HepG2 (cell line): ENCODE measurements around the gene APRT. TPM values are rescaled to one million over a fixed set of nuclear protein-coding genes. Genes with fewer than 3 reads are reported as not detected.
A peak's percentile ranks its signal among the peaks of the same experiment; 100 is the strongest.

Experiments used
- ATAC-seq: fragments of 200-7000 bp; cut with Tn5 transposase; 3 replicates; pipeline ENCODE4 v1.9.1; 2020; ENCODE audit warnings: mild to moderate bottlenecking, moderate library complexity
- BruUV-seq: library from RNA; stranded (reverse); fragments of 400-500 nt; replicated peaks from 2 replicates; lab custom pipeline; 2021; lab: Mats Ljungman, UMichigan
- CTCF ChIA-PET: fragments of 300-600 bp; formaldehyde crosslinking; extraction: SDS; loops from one replicate; lab custom pipeline; 2021; ENCODE audit warnings: low total read pairs, inconsistent platforms, low intra/inter-chr PET ratio; lab: Yijun Ruan, JAX
- POLR2A ChIA-PET: fragments of 350-600 bp; sonication (Branson Sonifier 250); formaldehyde crosslinking; loops from one replicate; lab custom pipeline; 2020; ENCODE audit warnings: antibody characterized with exemption, inconsistent platforms; lab: Yijun Ruan, JAX
- DNase-seq: peaks from one replicate; pipeline ENCODE4 v3.0.0-alpha.2; 2015; ENCODE audit warnings: low spot score
- FAIRE-seq: peaks from 3 replicates; lab custom pipeline; 2011; peaks lifted over from hg19 to GRCh38; lab: Jason Lieb, UNC
- H2AFZ ChIP-seq: one replicate; pipeline ENCODE4 v1.6.1; 2011; ENCODE audit warnings: low read length, inconsistent platforms
- H3K27ac ChIP-seq: fragments of 300-600 bp; 3 replicates; pipeline ENCODE4 v1.8.0; 2011; ENCODE audit warnings: mixed run types, mild to moderate bottlenecking, mixed read lengths, low read length, inconsistent platforms; ENCODE audit not compliant: insufficient read depth; ENCODE audit errors: extremely low read length
- H3K27me3 ChIP-seq, 2 experiments: fragments of 200-600 bp in 1 of 2; 2 replicates in 1 of 2; 3 replicates in 1 of 2; pipeline versions ENCODE4 v1.6.0 to v1.8.0; 2011; ENCODE audit warnings: low read length in 2 of 2, mild to moderate bottlenecking in 2 of 2, moderate library complexity in 2 of 2, inconsistent platforms in 1 of 2; ENCODE audit not compliant: insufficient read depth in 2 of 2, control insufficient read depth in 1 of 2
- H3K36me3 ChIP-seq, 2 experiments: fragments of 200-600 bp in 1 of 2; replicated peaks in 1 of 2; 2 replicates in 1 of 2; 3 replicates in 1 of 2; pipeline versions ENCODE4 v1.5.1 to v1.8.0; 2011; ENCODE audit warnings: low read length in 2 of 2, inconsistent platforms in 1 of 2; ENCODE audit not compliant: insufficient read depth in 2 of 2, control insufficient read depth in 1 of 2
- H3K4me1 ChIP-seq: 2 replicates; pipeline ENCODE4 v1.5.1; 2012; ENCODE audit warnings: low read length, inconsistent platforms; ENCODE audit not compliant: insufficient read depth
- H3K4me2 ChIP-seq: 2 replicates; pipeline ENCODE4 v1.6.0; 2011; ENCODE audit warnings: low read depth, low read length, inconsistent platforms
- H3K4me3 ChIP-seq, 3 experiments: fragments of 200-600 bp in 1 of 3; sonication (generic), shearing (Covaris generic) in 1 of 3; replicated peaks in 1 of 3; 2 replicates each; pipeline ENCODE4 v1.5.1; 2011 to 2016; ENCODE audit warnings: low read length in 3 of 3, inconsistent platforms in 2 of 3, low read depth in 2 of 3, mild to moderate bottlenecking in 2 of 3, control low read depth in 1 of 3, mixed read lengths in 1 of 3; ENCODE audit not compliant: insufficient read depth in 1 of 3
- H3K79me2 ChIP-seq: one replicate; pipeline ENCODE4 v1.6.1; 2011; ENCODE audit warnings: low read length, inconsistent platforms; ENCODE audit not compliant: insufficient read depth
- H3K9ac ChIP-seq: 2 replicates; pipeline ENCODE4 v1.6.0; 2011; ENCODE audit warnings: mild to moderate bottlenecking, low read depth, low read length, inconsistent platforms; ENCODE audit not compliant: insufficient read depth
- H3K9me3 ChIP-seq: 2 replicates; pipeline ENCODE4 v1.5.1; 2012; ENCODE audit warnings: mild to moderate bottlenecking, low read length
- H4K20me1 ChIP-seq: 2 replicates; pipeline ENCODE4 v1.6.0; 2011; ENCODE audit warnings: inconsistent platforms, mild to moderate bottlenecking, low read length, moderate library complexity; ENCODE audit not compliant: insufficient read depth
- CEBPB ChIP-seq: IDR thresholded peaks from 2 replicates; pipeline ENCODE4 v1.6.1; 2011; ENCODE audit warnings: low read depth, low read length, improper control_type of control experiment, borderline replicate concordance
- CEBPG ChIP-seq: IDR thresholded peaks from 2 replicates; pipeline ENCODE4 v1.6.1; 2016
- FOXA1 ChIP-seq, 2 experiments: fragments of 450-650 bp in 1 of 2; sonication (generic) in 1 of 2; formaldehyde crosslinking in 1 of 2; IDR thresholded peaks; 2 replicates each; pipeline versions ENCODE4 v1.4.0 to v1.6.1; 2016 to 2020; ENCODE audit warnings: missing genetic modification reagents in 1 of 2
- GZF1 ChIP-seq: sonication (generic); formaldehyde crosslinking; IDR thresholded peaks from 2 replicates; pipeline ENCODE4 v1.5.1; 2020; ENCODE audit warnings: mild to moderate bottlenecking, missing genetic modification reagents
- HOXA3 ChIP-seq: sonication (generic); formaldehyde crosslinking; IDR thresholded peaks from 2 replicates; pipeline ENCODE4 v1.5.0; 2020; ENCODE audit warnings: missing genetic modification reagents
- PCBP2 ChIP-seq: fragments of 200-400 bp; formaldehyde crosslinking; optimal IDR thresholded peaks from 2 replicates; pipeline ENCODE3; 2018; ENCODE audit warnings: low read length, low read depth; ENCODE audit not compliant: poor library complexity, severe bottlenecking
- PITX1 ChIP-seq: sonication (generic); formaldehyde crosslinking; IDR thresholded peaks from 2 replicates; pipeline ENCODE4 v1.5.1; 2020; ENCODE audit warnings: mild to moderate bottlenecking, missing genetic modification reagents
- RARG ChIP-seq: sonication (generic); formaldehyde crosslinking; IDR thresholded peaks from 2 replicates; pipeline ENCODE4 v1.4.0; 2020; ENCODE audit warnings: low read depth, mild to moderate bottlenecking, missing genetic modification reagents
- RFXANK ChIP-seq: IDR thresholded peaks from 2 replicates; pipeline ENCODE4 v1.6.1; 2016
- SP2 ChIP-seq: sonication (generic); formaldehyde crosslinking; IDR thresholded peaks from 2 replicates; pipeline ENCODE4 v1.5.1; 2020; ENCODE audit warnings: mild to moderate bottlenecking, missing genetic modification reagents
- TSC22D2 ChIP-seq: sonication (generic); formaldehyde crosslinking; IDR thresholded peaks from 2 replicates; pipeline ENCODE4 v1.5.1; 2020; ENCODE audit warnings: missing genetic modification reagents, mild to moderate bottlenecking, borderline replicate concordance
- ZBTB26 ChIP-seq: IDR thresholded peaks from 2 replicates; pipeline ENCODE4 v1.6.1; 2016; ENCODE audit warnings: missing compliant biosample characterization, missing genetic modification reagents, borderline replicate concordance
- ZBTB38 ChIP-seq: sonication (generic); formaldehyde crosslinking; IDR thresholded peaks from 2 replicates; pipeline ENCODE4 v1.5.1; 2020; ENCODE audit warnings: mild to moderate bottlenecking, missing genetic modification reagents
- ZMAT3 ChIP-seq: sonication (generic); formaldehyde crosslinking; conservative IDR thresholded peaks from 2 replicates; pipeline ENCODE4 v1.7.0; 2021; ENCODE audit warnings: missing genetic modification reagents
- ZNF230 ChIP-seq: sonication (generic); formaldehyde crosslinking; IDR thresholded peaks from 2 replicates; pipeline ENCODE4 v1.4.0; 2020; ENCODE audit warnings: mild to moderate bottlenecking, missing genetic modification reagents
- ZNF296 ChIP-seq: sonication (generic); formaldehyde crosslinking; conservative IDR thresholded peaks from 2 replicates; pipeline ENCODE4 v1.5.0; 2020; ENCODE audit warnings: mild to moderate bottlenecking, missing genetic modification reagents
- ZNF333 ChIP-seq: sonication (generic); formaldehyde crosslinking; IDR thresholded peaks from 2 replicates; pipeline ENCODE4 v1.4.0; 2020; ENCODE audit warnings: mild to moderate bottlenecking, missing genetic modification reagents, borderline replicate concordance
- ZNF354B ChIP-seq: sonication (generic); formaldehyde crosslinking; IDR thresholded peaks from 2 replicates; pipeline ENCODE4 v1.8.0; 2022; ENCODE audit warnings: mild to moderate bottlenecking, missing genetic modification reagents
- ZNF431 ChIP-seq: sonication (generic); formaldehyde crosslinking; IDR thresholded peaks from 2 replicates; pipeline ENCODE4 v1.9.0; 2022; ENCODE audit warnings: missing genetic modification reagents, low read depth, mild to moderate bottlenecking, borderline replicate concordance
- ZNF501 ChIP-seq: sonication (generic); formaldehyde crosslinking; IDR thresholded peaks from 2 replicates; pipeline ENCODE4 v1.5.1; 2020; ENCODE audit warnings: mild to moderate bottlenecking, moderate library complexity, missing genetic modification reagents
- ZNF644 ChIP-seq: IDR thresholded peaks from 2 replicates; pipeline ENCODE4 v1.6.1; 2016; ENCODE audit warnings: low read depth
- WGBS: methylation state at CpG from one replicate; pipeline ENCODE4 v1.1.6; 2017; ENCODE audit warnings: low lambda C conversion rate; 5-methylcytosine and 5-hydroxymethylcytosine counted together
- in situ Hi-C: cut with HindIII; loops from 2 replicates; pipeline ENCODE4 v1.10.0; 2017; ENCODE audit warnings: low pct_unique_long_range_greater_than_20kb; ENCODE audit not compliant: extremely low pct_ligation_motif_present
- intact Hi-C: fragments of 100-400 bp; cut with micrococcal nuclease; formaldehyde crosslinking; loops from one replicate; pipeline ENCODE4 v1.10.0; 2022; ENCODE audit not compliant: unreplicated experiment
- polyA plus RNA-seq, 8 experiments: library from polyadenylated mRNA; depleted of rRNA in 3 of 8; stranded (reverse) in 7 of 8; unstranded in 1 of 8; fragments of >200 nt; fragmentation: Illumina TruSeq in 4 of 8; extraction: Trizol in 4 of 8; gene quantifications; 2 replicates each; pipeline versions ENCODE4 v1.2.1 to v1.2.3, GENCODE V29; 2011 to 2016; ENCODE audit warnings: low read depth in 4 of 8, missing spikeins in 1 of 8, mixed read lengths in 1 of 8; ENCODE audit not compliant: insufficient read depth in 1 of 8
- total RNA-seq, 5 experiments: library from RNA; depleted of rRNA; stranded (reverse); fragments of >200 nt; fragmentation: Illumina TruSeq; extraction: Trizol; gene quantifications; 2 replicates each; pipeline ENCODE4 v1.2.3, GENCODE V29; 2016; ENCODE audit warnings: low read depth in 1 of 5

Gene APRT
- total and polyA plus RNA-seq, 2 of the 13 experiments (the other 11 are each of a cell fraction or from before 2014, with no cell fraction given): 155 to 242 TPM

- TF ChIP-seq HOXA3 (CRISPR knock-in tag) (peak; percentile 58; the same call in 1 of the 2 replicates), CEBPB (0 out of 2 replicates have a peak, but pooled peaks have one; percentile 6), SP2 (CRISPR knock-in tag) (peak; percentile 36), ZNF501 (0 out of 2 replicates have a peak, but pooled peaks have one; percentile 74), CEBPG (peak; percentile 63), ZNF354B (CRISPR knock-in tag) (no peak), ZNF230 (CRISPR knock-in tag) (no peak), ZNF644 (CRISPR knock-in tag) (0 out of 2 replicates have a peak, but pooled peaks have one; percentile 19), ZMAT3 (CRISPR knock-in tag) (0 out of 2 replicates have a peak, but pooled peaks have one; percentile 10)
Measured at GRCh38 chr16:88784074-88784855, 27.5 kb downstream of the APRT start (continued).

GRCh38 chr16:88783391-88784073 is 28.2 kb downstream of the APRT start:
- ATAC-seq (peak; percentile 50), DNase-seq (no peak), FAIRE-seq (peak; percentile 57)
- H3K36me3 ChIP-seq: 0 out of 5 replicates have a peak, but pooled peaks cover 0 to 2% of the 10 kb centered on the region in 2 experiments
- H3K9me3 ChIP-seq: no peaks in the 10 kb centered on the region
- in situ Hi-C loops: no loop called here
- no peaks in the 10 kb centered on the region for H3K27me3 ChIP-seq
- intact Hi-C loops: loop anchor here (1.0 to 2.0 kb wide), 2 partner anchors 13 to 14 kb away; no protein-coding TSS in a partner anchor
- peak overlapping the region; percentile 82 for H3K9ac ChIP-seq
- CTCF ChIA-PET: interaction anchor here (1.1 to 2.9 kb wide), 4 partner anchors 20 to 36 kb away, joined by 3 to 10 read pairs (median 4); partner anchors contain the start of gene APRT
- H3K4me2 ChIP-seq: peak overlapping the region; percentile 97
- peak overlapping the region; percentile 70 for H3K27ac ChIP-seq
- no peak overlapping the region for H2AFZ ChIP-seq
- POLR2A ChIA-PET: interaction anchor here (0.6 to 5.4 kb wide), 16 partner anchors 10 to 417 kb away, joined by 3 to 36 read pairs (median 5); partner anchors contain the start of genes APRT, MVD and SLC22A31
- WGBS: 7% methylated on average over 15 of the region's 27 CpGs
- H3K79me2 ChIP-seq: peaks cover 57% of the 10 kb centered on the region
- H3K4me3 ChIP-seq: peak overlapping the region; percentile 73 to 87 (median 85)
- H4K20me1 ChIP-seq: peaks cover 28% of the 10 kb centered on the region
- H3K4me1 ChIP-seq: peaks cover 72% of the 10 kb centered on the region
- no TSS peak for BruUV-seq
- TF ChIP-seq TSC22D2 (0 out of 2 replicates have a peak, but pooled peaks have one; percentile 22), GZF1 (no peak; the same call in 1 of the 2 replicates), FOXA1 (IDR thresholded peaks at IDR 0.05) (no peak), FOXA1 (CRISPR knock-in tag; IDR thresholded peaks at IDR 0.05) (peak; percentile 25; the same call in 1 of the 2 replicates), ZBTB38 (CRISPR knock-in tag) (no peak; the same call in 1 of the 2 replicates), RARG (no peak), ZNF431 (no peak), PCBP2 (no peak), PITX1 (peak; percentile 44; the same call in 1 of the 2 replicates), ZNF296 (CRISPR knock-in tag) (0 out of 2 replicates have a peak, but pooled peaks have one; percentile 24), RFXANK (CRISPR knock-in tag) (no peak), ZBTB26 (CRISPR knock-in tag) (no peak), ZNF333 (CRISPR knock-in tag) (0 out of 2 replicates have a peak, but pooled peaks have one; percentile 69)
